ENCODE measurements around the gene PRPF8.
"Not testable (repeated sequence)": the region's sequence is repeated elsewhere in the genome, so short reads cannot be mapped to it uniquely, and the experiment has no call there.

DNA sequence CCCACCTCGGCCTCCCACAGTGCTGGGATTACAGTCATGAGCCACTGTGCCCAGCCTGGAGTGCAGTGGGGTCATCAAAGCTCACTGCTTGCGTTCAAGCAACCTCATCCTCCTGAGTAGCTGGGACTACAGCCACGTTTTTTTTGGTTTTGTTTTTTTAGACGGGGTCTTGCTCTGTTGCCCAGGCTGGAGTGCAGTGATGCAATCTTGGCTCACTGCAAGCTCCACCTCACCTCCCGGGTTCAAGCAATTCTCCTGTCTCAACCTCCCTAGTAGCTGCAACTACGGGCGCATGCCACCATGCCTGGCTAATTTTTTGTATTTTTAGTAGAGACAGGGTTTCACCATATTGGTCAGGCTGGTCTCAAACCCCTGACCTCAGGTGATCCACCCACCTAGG, 31.9 kb downstream of the PRPF8 start:
- TF ChIP-seq POLR2A, CTCF (IDR thresholded peaks at IDR 0.05): not testable (repeated sequence)
